GF-D8 (cell line): Measurements from ENCODE around the gene LDAH.
"Not testable (repeated sequence)": the region's sequence is repeated elsewhere in the genome, so short reads cannot be mapped to it uniquely, and the experiment has no call there.

Source experiments
- DNase-seq: peaks from one replicate; lab custom pipeline; 2025; lab: John Stamatoyannopoulos, UW

The LDAH gene

DNA sequence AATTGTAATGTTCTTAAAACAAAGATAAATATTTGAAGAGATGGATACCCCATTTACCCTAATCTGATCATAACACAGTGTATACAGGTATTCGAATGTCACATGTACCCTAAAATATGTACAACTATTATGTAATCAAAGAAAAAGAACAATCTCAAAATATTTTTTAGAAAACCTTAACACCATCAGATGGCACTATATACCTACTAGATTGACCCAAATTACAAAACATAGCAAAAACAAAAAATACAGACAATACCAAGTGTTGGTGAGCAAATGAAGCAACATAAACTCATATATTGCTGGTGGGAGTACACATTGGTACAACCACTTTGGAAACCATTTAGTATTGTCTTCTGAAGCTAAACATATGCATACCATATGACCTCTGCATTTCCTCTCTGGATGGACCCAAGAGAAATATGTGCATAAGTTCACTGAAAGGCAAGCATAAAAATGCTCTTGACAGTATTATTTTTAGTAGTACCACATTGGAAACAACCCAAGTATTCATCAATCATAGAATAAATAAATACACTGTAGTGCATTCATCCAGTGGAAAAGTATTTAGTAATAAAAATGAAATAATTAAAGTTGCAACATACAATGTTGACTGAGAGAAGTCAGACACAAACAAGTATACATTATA lies 100.2 kb downstream of the LDAH start:
- DNase-seq: no peak

DNA sequence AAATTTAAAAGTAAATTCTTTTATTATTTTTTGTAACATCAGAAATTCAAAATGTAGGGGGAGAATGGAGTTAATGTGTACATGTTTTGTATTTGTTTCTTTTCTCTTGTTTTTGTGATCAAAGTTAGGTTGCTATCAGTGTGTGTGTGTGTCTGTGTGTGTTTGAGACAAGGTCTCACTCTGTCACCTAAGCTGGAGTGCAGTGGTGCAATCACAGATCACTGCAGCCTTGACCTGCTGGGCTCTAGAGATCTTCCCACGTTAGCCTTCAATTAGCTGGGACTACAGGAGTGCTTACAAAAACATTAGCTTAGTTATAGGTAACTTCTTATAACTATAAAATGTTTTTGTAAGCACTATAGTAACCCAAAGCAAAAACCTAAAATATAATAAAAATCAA lies 105.3 kb downstream of the LDAH start:
- no peak for DNase-seq

- DNase-seq: not testable (repeated sequence)
Observed at GRCh38 chr2:20716164-20716563, 106.7 kb downstream of the LDAH start.

- not testable (repeated sequence) for DNase-seq
Observed at GRCh38 chr2:20714412-20714811, 108.5 kb downstream of the LDAH start.

DNA sequence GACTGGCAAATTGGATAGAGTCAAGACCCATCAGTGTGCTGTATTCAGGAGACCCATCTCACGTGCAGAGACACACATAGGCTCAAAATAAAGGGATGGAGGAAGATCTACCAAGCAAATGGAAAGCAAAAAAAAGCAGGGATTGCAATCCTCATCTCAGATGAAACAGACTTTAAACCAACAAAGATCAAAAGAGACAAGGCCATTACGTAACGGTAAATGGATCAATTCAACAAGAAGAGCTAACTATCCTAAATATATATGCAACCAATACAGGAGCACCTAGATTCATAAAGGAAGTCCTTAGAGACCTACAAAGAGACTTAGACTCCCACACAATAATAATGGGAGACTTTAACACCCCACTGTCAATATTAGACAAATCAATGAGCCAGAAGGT lies 109.3 kb downstream of the LDAH start:
- DNase-seq: not testable (repeated sequence)

- not testable (repeated sequence) for DNase-seq
Observed at GRCh38 chr2:20711641-20712040, 111.3 kb downstream of the LDAH start.

GRCh38 chr2:20707601-20708000 lies 115.3 kb downstream of the LDAH start:
- DNase-seq: no peak

DNA sequence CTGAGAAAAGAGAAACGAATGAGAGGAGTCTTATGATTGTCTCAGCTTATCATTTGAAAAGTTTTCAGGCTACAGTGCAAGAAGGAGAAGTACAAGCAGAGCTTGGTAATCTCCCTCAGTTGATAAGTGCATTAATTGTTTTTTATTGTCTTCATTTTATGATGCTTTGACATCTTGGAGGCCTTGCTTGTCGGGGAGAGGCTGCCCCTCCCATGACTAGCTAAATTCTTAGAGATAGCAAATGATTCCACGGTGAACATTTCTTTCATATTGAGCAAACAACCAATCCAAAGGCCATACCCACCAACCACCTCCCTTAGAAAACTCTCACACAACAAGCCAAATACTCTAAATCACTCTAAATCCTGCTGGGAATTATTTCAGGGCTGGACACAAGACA lies 116.1 kb downstream of the LDAH start:
- no peak for DNase-seq

- no peak for DNase-seq
Observed at GRCh38 chr2:20706217-20706616, 116.7 kb downstream of the LDAH start.

DNA sequence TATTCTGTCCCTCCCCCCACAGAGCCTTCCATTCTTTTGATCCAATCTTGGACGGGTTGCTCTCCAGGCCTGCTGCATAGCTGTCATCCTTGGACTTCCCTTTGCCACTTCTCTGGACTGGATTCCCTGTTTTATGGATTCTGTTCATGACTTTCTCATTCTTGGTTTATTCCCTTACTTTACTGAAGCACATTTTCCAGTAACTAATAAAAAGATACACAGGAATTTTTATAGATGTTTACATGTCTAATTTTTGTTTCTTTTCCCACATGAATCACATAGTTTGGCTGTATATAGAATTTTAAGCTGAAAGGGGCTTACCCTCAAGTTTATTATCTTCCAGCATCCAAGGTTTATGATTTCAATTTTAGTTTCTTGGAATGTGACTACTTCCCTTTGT lies 118.0 kb downstream of the LDAH start:
- no peak for DNase-seq

DNA sequence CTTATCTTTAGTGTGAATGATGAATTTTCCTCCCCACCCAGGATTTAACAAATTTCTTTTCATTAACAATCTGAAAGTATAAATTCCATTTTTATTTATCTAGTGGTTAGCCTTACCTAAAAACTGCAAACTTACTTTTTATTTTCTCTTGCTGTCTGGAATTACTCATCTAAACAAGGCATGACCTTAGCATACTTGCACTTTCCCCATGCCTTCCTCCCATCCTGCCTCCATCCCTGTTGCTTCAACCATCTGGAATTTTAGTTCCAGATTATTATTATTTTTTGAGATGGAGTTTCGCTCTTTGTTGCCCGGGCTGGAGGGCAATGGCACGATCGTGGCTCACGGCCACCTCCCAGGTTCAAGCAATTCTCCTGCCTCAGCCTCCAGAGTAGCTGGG lies 120.3 kb downstream of the LDAH start:
- no peak for DNase-seq

DNA sequence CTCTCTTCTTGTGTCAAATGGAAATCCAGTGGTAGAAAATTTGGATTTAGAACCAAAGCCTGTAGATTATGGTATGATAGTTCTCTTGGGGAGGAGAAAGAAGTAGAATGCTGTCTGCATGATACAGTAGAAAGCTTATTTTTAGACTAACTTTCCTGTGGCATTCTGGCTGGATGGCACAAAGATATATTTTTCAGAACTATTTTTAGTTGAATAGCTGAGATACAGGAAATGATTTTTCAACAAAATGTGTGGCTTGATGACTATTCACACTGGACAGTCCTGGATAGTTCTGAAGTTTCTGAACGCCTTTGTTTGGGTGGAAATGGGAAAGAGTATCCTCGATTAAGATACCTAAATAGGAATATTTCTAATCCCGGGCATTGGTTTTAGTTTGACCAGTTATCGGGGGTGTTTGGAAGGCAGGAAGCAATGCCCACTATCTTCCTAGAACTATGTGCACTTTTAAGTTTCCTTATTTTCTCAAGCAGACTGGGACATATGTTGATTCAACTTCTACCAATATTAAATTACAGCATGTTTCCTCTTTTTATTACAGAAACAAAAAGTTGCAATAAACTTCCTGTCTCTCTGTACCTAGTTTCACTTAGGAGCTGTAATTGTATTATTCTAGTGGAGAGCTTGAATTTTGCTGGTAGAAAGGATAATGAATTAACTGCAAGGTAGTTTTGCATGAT lies 123.8 kb downstream of the LDAH start:
- peak; percentile 33 for DNase-seq

- no peak for DNase-seq
Observed at GRCh38 chr2:20697322-20697934, 125.5 kb downstream of the LDAH start.

GRCh38 chr2:20696366-20696765 lies 126.5 kb downstream of the LDAH start:
- no peak for DNase-seq

DNA sequence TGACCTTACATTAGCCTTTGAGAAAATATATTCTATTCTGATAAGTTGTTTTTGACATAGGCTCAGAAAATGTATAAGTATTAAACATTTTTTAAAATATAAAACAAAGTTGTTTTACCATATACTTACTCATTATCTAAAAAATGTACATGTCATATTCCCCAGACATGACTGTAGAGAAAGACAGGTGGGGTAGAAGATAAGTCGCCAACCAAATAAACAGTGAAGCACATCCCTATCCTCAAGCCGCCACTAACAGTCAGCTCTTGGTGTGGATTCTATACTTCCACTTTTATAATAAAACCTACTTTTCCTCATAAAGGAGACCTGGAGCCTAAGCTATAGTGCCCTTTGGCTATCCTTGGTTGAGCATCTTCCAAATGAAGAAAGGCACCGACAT lies 129.6 kb downstream of the LDAH start:
- DNase-seq: no peak

GRCh38 chr2:20692081-20692480 lies 130.8 kb downstream of the LDAH start:
- DNase-seq: no peak

GRCh38 chr2:20691076-20691734 lies 131.7 kb downstream of the LDAH start:
- DNase-seq: no peak

DNA sequence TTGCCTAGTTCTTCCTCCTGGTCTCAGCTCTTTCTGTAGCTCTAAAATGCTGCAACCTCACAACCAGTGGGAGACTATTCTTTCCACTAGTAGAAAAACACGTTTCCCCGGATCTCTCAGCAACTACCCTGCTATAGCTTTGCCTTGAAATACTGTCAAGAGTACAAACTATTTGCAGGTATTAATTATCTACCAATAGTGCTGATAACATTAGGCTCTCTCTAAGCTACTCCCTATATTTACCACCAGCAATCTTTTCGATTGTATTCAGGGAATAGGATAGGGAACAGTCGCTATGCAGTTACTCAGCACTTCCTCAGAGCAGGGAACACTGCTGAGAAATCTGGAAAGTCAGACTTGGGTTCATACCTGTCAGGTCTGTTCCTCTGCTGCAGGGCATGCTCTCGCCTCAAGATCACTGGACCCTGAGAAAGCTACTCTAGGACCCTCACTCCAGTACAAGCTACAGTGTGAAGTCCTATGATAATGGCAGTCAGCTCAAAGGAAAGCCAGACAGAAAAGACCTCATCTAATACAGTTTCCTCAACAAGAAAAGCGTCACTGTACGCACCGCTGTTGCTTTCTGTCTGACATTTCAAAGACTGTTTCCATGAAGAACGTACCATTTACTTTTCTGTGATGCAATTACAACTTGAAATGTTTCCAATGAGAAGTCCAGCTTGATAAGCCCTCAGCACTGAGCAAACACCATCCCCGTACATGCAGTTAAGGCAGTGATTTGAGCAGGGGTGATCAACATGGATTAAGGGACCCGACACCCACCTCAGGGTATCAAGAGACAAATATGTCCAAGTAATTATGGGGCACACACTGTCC lies 133.3 kb downstream of the LDAH start:
- DNase-seq: no peak

DNA sequence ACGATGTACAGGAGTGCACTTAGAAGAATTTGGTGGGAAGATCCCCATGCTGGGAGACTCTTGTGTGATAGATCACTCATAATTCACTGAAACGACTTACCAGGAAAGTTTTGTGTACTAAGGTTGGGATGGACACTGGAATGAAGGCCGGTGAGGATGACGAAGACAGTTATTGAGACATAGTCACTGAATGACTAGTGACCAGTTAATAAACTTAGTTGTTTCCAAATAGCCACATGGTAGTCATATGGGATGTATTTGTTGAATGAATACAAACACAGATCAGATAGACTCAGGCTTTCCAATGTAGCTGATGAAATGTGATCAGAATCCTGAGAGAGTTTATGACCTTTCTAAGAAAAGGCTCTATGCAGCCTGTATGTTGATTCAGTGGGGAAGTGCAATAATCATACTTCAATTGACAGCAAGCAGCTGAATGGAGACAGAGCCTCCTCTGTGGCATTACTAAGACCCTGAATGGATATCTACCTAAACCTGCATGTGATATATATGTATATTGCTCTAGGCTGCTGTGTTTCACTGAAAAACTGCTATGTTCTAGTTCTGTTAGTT lies 135.6 kb downstream of the LDAH start:
- no peak for DNase-seq

- no peak for DNase-seq
Observed at GRCh38 chr2:20684581-20685063, 138.3 kb downstream of the LDAH start.

DNA sequence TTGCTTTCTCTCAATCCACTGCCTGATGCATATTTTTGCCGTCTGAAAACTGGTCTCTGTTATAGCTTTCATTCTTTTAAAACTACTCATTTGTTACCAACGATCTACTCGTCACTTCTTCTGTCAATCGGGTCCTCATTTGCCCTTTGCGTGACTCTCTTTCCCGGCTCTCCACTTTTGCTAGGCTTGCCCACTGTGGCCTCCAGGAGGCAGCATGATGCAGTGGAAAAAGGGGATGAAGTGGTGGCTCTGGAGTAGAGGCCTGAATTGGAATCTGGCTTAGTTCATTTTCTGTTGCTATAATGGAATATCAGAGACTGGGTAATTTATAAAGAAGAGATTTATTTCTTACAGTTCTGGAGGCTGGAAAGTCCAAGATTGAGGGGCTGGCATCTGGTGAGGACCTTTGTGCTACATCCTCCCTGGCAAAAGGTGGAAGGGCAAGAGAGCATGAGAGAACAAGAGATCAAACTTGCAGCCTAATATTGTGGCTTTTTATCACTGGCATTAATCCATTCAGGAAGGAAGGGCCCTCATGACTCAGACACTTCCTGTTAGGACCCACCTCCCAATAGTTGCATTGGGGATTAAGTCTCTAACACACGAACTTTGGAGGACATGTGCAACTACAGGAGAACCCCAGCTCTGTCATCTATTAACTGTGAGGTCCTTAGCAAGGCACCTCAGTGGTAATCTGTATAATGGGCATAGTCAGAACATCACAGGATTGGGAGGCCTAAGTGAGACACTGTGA lies 140.6 kb downstream of the LDAH start:
- no peak for DNase-seq
